ENCODE results near the gene CASP7. TPM values are rescaled to one million over a fixed set of nuclear protein-coding genes. Genes with fewer than 3 reads are reported as not detected.

The CASP7 gene
- total RNA-seq, 4 donors from 2014 or later, result 47.9 to 144 (median 103) TPM

DNA sequence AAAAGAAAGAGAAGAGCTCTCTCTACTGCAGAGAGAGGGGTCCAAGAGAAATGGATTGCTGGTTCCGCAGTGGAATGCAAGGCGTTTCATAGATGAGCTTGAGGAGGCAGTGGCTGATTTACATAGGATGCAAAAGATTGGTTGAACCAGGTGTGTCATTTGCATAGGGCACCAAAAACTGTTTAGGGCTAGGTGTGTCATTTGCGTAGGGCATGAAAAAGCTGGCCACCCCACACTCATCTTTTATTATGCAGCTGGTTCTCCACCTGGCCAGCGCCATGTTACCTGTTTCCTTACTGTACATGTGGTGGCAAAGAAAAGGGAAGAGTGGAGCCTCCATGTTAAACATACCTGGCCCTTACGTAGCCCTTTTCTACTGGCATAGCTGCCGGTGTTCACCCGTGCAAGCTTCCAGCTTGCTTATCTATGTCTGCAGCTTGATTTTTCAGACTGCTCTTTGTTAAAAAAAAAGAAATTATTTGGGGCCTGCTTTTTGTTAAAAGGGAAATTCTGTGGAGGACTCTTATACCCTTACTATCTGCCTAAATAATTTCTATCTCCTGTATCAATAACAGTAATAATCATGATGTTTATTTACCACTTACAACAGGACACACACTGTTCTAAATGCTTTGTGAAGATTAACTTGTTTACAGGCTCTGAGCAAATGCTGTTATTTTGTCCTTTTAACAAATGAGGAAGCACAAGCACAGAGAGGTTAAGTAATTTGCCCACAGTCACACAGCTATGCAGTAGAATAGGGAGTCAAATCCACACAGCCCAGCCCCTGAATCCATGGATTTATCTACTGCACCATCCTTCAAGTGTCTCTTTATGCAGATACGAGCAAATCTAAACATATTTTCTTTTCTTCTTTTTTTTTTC, 33.3 kb downstream of the CASP7 start:
- no peak for TF ChIP-seq POLR2A (IDR thresholded peaks at IDR 0.05)
- TF ChIP-seq, protein P1, sequence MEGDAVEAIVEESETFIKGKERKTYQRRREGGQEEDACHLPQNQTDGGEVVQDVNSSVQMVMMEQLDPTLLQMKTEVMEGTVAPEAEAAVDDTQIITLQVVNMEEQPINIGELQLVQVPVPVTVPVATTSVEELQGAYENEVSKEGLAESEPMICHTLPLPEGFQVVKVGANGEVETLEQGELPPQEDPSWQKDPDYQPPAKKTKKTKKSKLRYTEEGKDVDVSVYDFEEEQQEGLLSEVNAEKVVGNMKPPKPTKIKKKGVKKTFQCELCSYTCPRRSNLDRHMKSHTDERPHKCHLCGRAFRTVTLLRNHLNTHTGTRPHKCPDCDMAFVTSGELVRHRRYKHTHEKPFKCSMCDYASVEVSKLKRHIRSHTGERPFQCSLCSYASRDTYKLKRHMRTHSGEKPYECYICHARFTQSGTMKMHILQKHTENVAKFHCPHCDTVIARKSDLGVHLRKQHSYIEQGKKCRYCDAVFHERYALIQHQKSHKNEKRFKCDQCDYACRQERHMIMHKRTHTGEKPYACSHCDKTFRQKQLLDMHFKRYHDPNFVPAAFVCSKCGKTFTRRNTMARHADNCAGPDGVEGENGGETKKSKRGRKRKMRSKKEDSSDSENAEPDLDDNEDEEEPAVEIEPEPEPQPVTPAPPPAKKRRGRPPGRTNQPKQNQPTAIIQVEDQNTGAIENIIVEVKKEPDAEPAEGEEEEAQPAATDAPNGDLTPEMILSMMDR (IDR thresholded peaks at IDR 0.05), result no peak
- Histone ChIP-seq H3K9me3 (no peaks in the 10 kb centered on the region), H3K27ac (peak overlapping the region in 3 of 4 donors; percentile 23 to 72 (median 24)), H3K4me1 (peaks cover 0 to 14% (median 0%) of the 10 kb centered on the region in 4 donors), H3K4me3 (no peak overlapping the region), H3K27me3 (no peaks in the 10 kb centered on the region), H3K36me3 (peaks cover 0 to 9% (median 0%) of the 10 kb centered on the region in 3 donors)
- DNase-seq, result no peak

DNA sequence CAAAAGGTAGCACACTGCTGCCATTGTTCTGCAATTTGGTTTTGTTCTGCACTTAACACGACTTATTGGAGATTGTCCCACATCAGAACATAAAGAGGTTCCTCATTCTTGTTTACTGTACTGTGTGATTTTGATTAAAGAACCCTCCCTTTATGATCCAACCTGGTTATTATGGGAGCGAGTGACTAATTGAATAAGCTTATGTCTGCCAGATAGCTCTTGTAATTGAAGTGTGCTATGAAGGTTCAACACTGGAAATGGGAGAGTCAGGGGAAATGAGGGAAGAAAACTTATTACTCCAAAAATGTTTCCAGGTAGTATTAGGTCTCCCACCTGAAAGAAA, 33.9 kb downstream of the CASP7 start:
- TF ChIP-seq, protein P1 (IDR thresholded peaks at IDR 0.05), result no peak
- TF ChIP-seq POLR2A (IDR thresholded peaks at IDR 0.05), result no peak

GRCh38 chr10:113716109-113716910, 36.6 kb downstream of the CASP7 start:
- Histone ChIP-seq H3K9me3 (no peaks in the 10 kb centered on the region), H3K27me3 (no peaks in the 10 kb centered on the region), H3K4me1 (peaks cover 0 to 9% (median 0%) of the 10 kb centered on the region in 4 donors), H3K27ac (no peak overlapping the region), H3K4me3 (no peak overlapping the region), H3K36me3 (peaks cover 0 to 18% (median 0%) of the 10 kb centered on the region in 3 donors)
- no peak for TF ChIP-seq POLR2A (IDR thresholded peaks at IDR 0.05)
- TF ChIP-seq, protein P1 (IDR thresholded peaks at IDR 0.05), result no peak
- DNase-seq, result no peak

More for the DNA sequence above, 33.9 kb downstream of the CASP7 start:
- Histone ChIP-seq H3K36me3 (peaks cover 0 to 9% (median 0%) of the 10 kb centered on the region in 3 donors), H3K4me3 (no peak overlapping the region), H3K27ac (peak overlapping the region in 3 of 4 donors; percentile 23 to 72 (median 24)), H3K27me3 (no peaks in the 10 kb centered on the region), H3K9me3 (no peaks in the 10 kb centered on the region), H3K4me1 (peaks cover 0 to 14% (median 0%) of the 10 kb centered on the region in 4 donors)
- no peak for DNase-seq

DNA sequence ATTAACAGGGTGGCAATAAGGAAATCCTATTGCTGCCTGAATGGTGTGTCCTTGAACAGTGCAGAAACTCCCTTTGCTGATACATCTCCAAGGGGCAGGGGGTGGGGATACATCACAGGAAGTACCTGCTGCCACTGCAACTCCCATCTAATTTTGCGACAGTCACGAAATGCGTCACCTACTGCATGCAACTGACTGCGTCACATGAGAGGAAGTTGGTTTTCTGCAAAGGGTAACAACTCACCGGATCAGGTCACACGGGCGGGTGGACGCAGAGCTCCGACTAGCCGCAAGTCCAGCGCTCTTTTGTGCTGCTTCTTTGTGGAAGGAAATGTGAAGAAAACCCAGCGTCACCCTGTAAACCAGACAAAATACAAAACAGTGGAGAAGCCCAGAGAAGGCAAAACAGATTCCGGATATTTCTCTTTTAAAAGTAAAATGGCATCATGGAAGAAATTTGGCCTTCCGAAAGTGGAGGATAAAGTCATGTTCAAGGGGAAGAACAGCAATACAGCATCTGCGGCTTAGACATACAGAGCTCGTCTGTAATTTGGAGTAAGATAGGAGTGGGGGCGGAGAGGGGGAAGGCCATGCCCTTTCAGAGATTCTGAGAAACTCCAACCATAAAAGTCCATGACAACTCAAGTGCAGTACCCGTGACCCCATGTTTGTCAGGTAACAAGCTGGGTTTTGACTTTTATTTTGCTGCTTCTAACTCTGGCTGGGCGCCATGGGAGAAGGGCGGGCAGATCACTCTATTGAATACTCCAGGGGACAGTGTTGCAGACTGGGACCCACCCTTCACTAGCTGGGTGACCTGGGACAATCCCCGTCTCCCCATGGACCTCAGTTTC, 39.5 kb downstream of the CASP7 start:
- H3K4me1 ChIP-seq, result peaks cover 0 to 2% (median 0%) of the 10 kb centered on the region in 4 donors
- H3K27me3 ChIP-seq, result no peaks in the 10 kb centered on the region
- H3K27ac ChIP-seq, result peak overlapping the region in 3 of 4 donors; percentile 69 to 84 (median 83)
- H3K36me3 ChIP-seq, result peaks cover 0 to 41% (median 1%) of the 10 kb centered on the region in 3 donors
- H3K4me3 ChIP-seq, result peak overlapping the region in 3 of 4 donors; percentile 21 to 51 (median 45)
- TF ChIP-seq, protein P1 (IDR thresholded peaks at IDR 0.05), result peak in 1 of 6 experiments; percentile 4
- peak; percentile 92 to 94 for TF ChIP-seq POLR2A (IDR thresholded peaks at IDR 0.05)
- peak in 2 of 3 donors; percentile 79 to 92 for DNase-seq
- no peaks in the 10 kb centered on the region for H3K9me3 ChIP-seq

DNA sequence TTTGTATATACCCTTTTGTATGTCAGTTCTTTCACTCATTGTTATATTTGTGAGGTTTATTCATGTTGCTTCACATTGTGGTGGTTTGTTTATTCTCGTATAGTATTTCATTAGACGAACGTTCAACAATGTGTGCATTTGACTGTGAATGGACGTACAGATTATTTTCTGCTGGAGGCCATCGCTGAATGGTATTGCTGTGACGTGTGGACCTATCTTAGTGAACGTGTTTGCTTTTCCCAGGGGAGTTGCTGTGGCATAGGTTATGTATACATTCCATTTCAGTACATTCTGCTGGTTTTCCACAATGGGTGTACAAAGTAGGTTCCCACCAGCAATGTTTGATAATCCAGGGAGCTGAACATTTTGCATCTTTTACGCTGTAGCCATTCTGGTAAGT, 40.7 kb downstream of the CASP7 start:
- peaks cover 0 to 49% (median 4%) of the 10 kb centered on the region in 3 donors for H3K36me3 ChIP-seq
- H3K27me3 ChIP-seq, result no peaks in the 10 kb centered on the region
- H3K4me3 ChIP-seq, result peak overlapping the region in 2 of 4 donors; percentile 45 to 51
- H3K4me1 ChIP-seq, result no peaks in the 10 kb centered on the region
- H3K9me3 ChIP-seq, result no peaks in the 10 kb centered on the region
- H3K27ac ChIP-seq, result no peak overlapping the region
- TF ChIP-seq, protein P1 (IDR thresholded peaks at IDR 0.05), result no peak
- TF ChIP-seq POLR2A (IDR thresholded peaks at IDR 0.05), result no peak
- DNase-seq, result no peak

All from Peyer's patch (tissue), 4 donors.